HEK293 (cell line): Measurements from ENCODE around the gene MTARC2.

ENCODE experiments used
- CTCF ChIA-PET: fragments of 350-600 bp; formaldehyde crosslinking; extraction: SDS; loops from one replicate; lab custom pipeline; 2021; ENCODE audit warnings: antibody characterized with exemption; lab: Yijun Ruan, JAX
- POLR2A ChIA-PET: fragments of 300-600 bp; formaldehyde crosslinking; extraction: SDS; loops from one replicate; lab custom pipeline; 2020; ENCODE audit warnings: antibody characterized with exemption, inconsistent platforms; lab: Yijun Ruan, JAX
- H3K27ac ChIP-seq: fragments of 200-500 bp; sonication (Bioruptor generic); 2 replicates; pipeline ENCODE4 v1.5.1; 2014; ENCODE audit warnings: low read depth, low read length, control low read depth, inconsistent platforms; ENCODE audit errors: extremely low read depth
- H3K36me3 ChIP-seq, 2 experiments: fragments of 200-500 bp in 1 of 2; sonication (Bioruptor generic) in 1 of 2; 1 replicate in 1 of 2; 2 replicates in 1 of 2; pipeline ENCODE4 v1.5.1; 2014 to 2017; ENCODE audit warnings: inconsistent platforms in 2 of 2, low read length in 2 of 2; ENCODE audit not compliant: control insufficient read depth in 2 of 2, insufficient read depth in 1 of 2
- H3K4me1 ChIP-seq: fragments of 200-500 bp; sonication (Bioruptor generic); 2 replicates; pipeline ENCODE4 v1.5.1; 2014; ENCODE audit warnings: mild to moderate bottlenecking, low read length, inconsistent platforms; ENCODE audit not compliant: control insufficient read depth, insufficient read depth
- H3K4me3 ChIP-seq: 2 replicates; pipeline ENCODE4 v1.5.1; 2011; ENCODE audit warnings: low read depth, mild to moderate bottlenecking, control low read depth, low read length, moderate library complexity
- H3K9me3 ChIP-seq: fragments of 200-500 bp; sonication (Bioruptor generic); 2 replicates; pipeline ENCODE4 v1.5.1; 2014; ENCODE audit warnings: low read depth, low read length, inconsistent platforms; ENCODE audit not compliant: control insufficient read depth, insufficient read depth
- ZNF223 ChIP-seq: fragments of 450-650 bp; formaldehyde crosslinking; IDR thresholded peaks from 2 replicates; pipeline ENCODE4 v1.5.1; 2016; ENCODE audit warnings: missing biosample characterization, missing genetic modification characterization
- ZNF280C ChIP-seq: fragments of 450-650 bp; formaldehyde crosslinking; IDR thresholded peaks from 2 replicates; pipeline ENCODE4 v1.5.1; 2016; ENCODE audit warnings: missing biosample characterization, missing genetic modification characterization
- ZNF521 ChIP-seq: fragments of 450-650 bp; formaldehyde crosslinking; IDR thresholded peaks from 2 replicates; pipeline ENCODE4 v1.5.1; 2017; ENCODE audit warnings: missing biosample characterization, mild to moderate bottlenecking, missing genetic modification characterization
- ZNF530 ChIP-seq: fragments of 450-650 bp; formaldehyde crosslinking; IDR thresholded peaks from 2 replicates; pipeline ENCODE4 v1.5.1; 2016; ENCODE audit warnings: low read depth, missing biosample characterization, missing genetic modification characterization
- ZNF585B ChIP-seq: fragments of 450-650 bp; formaldehyde crosslinking; IDR thresholded peaks from 2 replicates; pipeline ENCODE4 v1.5.1; 2016; ENCODE audit warnings: missing biosample characterization, missing genetic modification characterization

Gene MTARC2

GRCh38 chr1:220833436-220833835 lies 85.3 kb downstream of the MTARC2 start:
- POLR2A ChIA-PET = no interaction called here
- H3K4me3 ChIP-seq = no peak overlapping the region
- no peaks in the 10 kb centered on the region for H3K4me1 ChIP-seq
- H3K36me3 ChIP-seq = no peaks in the 10 kb centered on the region
- no peak overlapping the region for H3K27ac ChIP-seq
- CTCF ChIA-PET = interaction anchor here (0.6 kb wide), 1 partner anchor 41 kb away, joined by 4 read pairs; no protein-coding TSS in a partner anchor
- no peaks in the 10 kb centered on the region for H3K9me3 ChIP-seq
- no peak for TF ChIP-seq ZNF223 (tag by site-specific recombination)
- no peak for TF ChIP-seq ZNF530 (tag by site-specific recombination)
- TF ChIP-seq ZNF585B (tag by site-specific recombination) = no peak
- TF ChIP-seq ZNF521 = no peak
- no peak for TF ChIP-seq ZNF280C (tag by site-specific recombination)
- TF ChIP-seq, all 188 proteins: peak for 0
